Ishikawa (cell line): ENCODE results near the gene RALGPS1.

Source experiments
- CEBPB ChIP-seq: IDR thresholded peaks from 2 replicates; pipeline ENCODE4 v1.6.1; 2012
- EGR1 ChIP-seq: IDR thresholded peaks from 2 replicates; pipeline ENCODE4 v1.6.1; 2012
- EP300 ChIP-seq: IDR thresholded peaks from 2 replicates; pipeline ENCODE4 v1.6.1; 2012; ENCODE audit warnings: borderline replicate concordance
- FOXM1 ChIP-seq: IDR thresholded peaks from 2 replicates; pipeline ENCODE4 v1.6.1; 2012; ENCODE audit warnings: low read depth, borderline replicate concordance
- MAX ChIP-seq: IDR thresholded peaks from 2 replicates; pipeline ENCODE4 v1.6.1; 2012
- NFIC ChIP-seq: IDR thresholded peaks from 2 replicates; pipeline ENCODE4 v1.6.1; 2012
- RAD21 ChIP-seq: IDR thresholded peaks from 2 replicates; pipeline ENCODE4 v1.6.1; 2012; ENCODE audit warnings: low read depth
- USF1 ChIP-seq: IDR thresholded peaks from 2 replicates; pipeline ENCODE4 v1.6.1; 2012
- YY1 ChIP-seq: IDR thresholded peaks from 2 replicates; pipeline ENCODE4 v1.6.1; 2012; ENCODE audit warnings: low read depth

- no peak for TF ChIP-seq EGR1
- TF ChIP-seq EP300, result no peak
- no peak for TF ChIP-seq USF1
- TF ChIP-seq NFIC, result no peak
- no peak for TF ChIP-seq YY1
- TF ChIP-seq MAX, result no peak
- no peak for TF ChIP-seq RAD21
- TF ChIP-seq FOXM1, result no peak
- TF ChIP-seq CEBPB, result no peak
These were observed 173.3 kb downstream of the RALGPS1 start for GRCh38 chr9:127087836-127088235.
